HG03159 (cell line): ENCODE data around the gene PSMD1.
"Not testable (repeated sequence)": the region's sequence is repeated elsewhere in the genome, so short reads cannot be mapped to it uniquely, and the experiment has no call there.

Experiments
- ATAC-seq: cut with Tn5 transposase; IDR thresholded peaks from one replicate; pipeline ENCODE4 v1.9.1; 2021; ENCODE audit warnings: mild to moderate bottlenecking, moderate library complexity; ENCODE audit not compliant: unreplicated experiment

The PSMD1 gene

DNA sequence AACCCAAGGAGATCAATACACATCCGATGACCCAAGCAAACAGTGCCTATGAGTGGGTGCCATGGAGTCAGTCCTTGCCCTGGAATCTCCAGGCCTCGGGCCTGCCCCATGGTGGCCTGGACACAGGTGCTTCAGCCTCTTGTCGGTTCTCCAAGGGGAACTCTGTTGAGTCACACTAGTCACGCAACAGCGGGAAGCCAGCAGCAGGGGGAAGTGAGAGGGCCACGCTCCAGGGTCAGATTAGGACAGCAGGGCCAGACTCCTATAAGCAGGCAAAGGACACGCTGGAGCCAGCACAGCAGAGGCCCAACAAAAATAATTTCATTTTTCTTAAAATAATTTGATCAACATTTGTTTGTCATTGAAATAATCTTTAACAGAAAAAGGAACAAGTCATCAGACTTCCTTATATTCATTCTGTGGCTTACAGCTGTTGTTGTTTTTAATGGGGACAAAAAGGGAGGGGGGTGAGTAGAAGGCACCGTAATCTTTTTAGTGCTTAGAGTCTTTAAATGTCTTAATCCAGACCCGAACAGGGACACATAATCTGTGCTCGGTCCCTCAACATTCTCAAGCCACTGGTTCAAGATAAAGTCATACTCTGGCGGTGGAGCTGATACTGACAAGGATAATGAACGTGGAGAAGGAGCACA is 125.3 kb downstream of the PSMD1 start:
- ATAC-seq: peak; percentile 44

DNA sequence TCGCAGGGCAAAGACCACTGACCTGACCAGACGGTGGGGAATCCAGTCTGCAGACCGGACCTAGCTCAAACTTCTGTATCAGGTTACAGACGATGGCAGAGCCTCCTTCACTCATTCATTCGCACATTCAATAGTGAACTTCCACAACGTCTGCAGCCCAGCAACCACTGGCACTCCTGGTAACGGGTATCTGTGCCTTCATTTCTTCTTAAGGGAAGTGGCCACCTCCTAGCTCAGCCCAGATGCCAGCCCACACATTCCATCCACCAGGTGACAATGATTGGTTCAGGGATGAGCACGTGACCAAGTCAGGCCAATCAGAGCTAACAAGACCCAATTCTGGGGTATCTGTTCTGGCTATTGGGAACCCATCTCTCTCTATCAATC is 125.8 kb downstream of the PSMD1 start:
- no peak for ATAC-seq

DNA sequence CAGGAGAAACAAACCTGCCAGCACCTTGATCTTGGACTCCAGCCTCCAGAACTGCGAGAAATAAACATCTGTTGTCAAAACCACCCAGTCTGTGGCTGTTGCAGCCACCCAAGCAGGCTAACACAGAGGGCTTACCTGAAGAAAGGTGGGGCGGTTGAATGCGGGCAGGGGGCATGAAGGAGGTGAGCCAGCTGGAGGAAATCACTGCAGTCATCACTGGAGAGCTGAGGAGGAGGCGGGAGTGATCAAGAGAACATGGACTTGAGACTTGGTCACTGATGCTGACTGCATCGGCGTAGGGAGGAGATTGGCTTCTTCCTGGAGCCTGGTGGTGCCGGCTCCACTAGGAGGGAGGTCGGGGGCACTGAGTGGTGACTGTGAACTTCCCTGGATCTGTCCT is 127.2 kb downstream of the PSMD1 start:
- ATAC-seq: no peak

DNA sequence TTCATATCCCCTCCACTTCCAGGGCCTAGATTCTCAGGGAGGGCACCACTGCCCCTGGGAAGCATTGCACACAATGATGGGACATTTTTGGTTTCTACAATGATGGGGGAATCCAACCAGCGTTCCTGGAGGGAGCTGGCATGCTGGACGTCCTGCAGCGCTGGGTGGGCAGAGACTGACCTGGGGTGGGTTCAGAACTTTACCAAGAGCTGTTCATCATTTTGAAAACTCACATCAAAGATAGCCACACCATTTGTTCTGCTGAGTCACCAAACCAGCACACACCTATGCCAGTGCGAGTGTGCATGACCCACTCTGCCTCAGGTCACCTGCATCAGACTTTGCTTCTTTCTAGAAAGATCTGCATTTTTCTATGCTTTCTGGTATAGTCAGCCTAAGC is 127.7 kb downstream of the PSMD1 start:
- no peak for ATAC-seq

DNA sequence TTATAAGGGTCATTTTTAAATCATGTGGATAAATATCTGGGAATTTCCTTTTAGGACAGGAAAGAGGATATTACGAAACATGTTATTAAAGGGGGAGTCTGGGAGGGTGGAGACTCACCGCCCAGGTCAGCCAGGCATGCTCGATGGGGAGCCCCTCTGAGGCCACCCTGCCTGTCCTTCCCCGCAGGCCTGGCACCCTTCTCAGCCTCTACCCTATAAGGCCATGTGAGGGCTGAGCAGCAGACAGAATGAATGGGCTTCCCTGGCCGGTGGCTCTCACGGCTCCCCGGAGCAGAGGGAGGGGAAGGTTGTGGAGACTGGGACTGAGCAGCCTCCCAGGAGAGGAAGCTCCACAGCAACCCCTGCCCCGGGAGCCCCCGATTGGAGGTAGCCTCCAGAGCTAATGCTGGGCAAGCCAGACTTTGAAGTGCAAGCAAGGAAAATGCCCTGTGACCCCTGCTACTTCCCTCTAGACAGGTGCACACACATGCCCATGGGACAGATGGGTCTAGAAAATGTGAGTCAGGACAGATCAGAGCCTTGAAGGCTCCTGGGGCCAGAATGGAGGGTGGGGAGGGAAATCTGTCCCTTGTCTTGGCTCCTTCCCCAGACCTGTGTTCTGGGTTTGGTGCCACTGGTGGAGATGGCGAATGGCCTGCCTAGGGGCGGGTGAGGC is 128.5 kb downstream of the PSMD1 start:
- ATAC-seq: no peak

DNA sequence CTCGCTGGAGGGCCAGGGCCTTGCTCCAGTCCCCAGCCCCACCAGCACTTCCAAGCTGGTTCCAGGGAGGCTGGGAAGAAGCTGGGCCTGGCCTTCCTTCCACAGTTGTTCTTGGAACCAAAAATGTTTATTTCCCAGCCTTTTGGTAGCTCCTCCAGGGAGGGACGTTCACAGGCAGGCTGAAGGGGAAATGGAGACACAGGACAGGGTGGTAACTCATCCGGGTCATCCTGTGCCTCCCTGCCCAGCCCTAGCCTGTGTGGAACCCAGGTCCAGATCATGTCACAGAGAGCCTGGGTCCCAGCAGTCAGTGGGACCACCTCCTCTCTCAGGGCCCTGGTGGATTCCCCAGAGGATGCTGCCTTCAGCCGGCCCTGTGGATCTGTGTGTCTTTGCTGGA is 129.2 kb downstream of the PSMD1 start:
- ATAC-seq: no peak

DNA sequence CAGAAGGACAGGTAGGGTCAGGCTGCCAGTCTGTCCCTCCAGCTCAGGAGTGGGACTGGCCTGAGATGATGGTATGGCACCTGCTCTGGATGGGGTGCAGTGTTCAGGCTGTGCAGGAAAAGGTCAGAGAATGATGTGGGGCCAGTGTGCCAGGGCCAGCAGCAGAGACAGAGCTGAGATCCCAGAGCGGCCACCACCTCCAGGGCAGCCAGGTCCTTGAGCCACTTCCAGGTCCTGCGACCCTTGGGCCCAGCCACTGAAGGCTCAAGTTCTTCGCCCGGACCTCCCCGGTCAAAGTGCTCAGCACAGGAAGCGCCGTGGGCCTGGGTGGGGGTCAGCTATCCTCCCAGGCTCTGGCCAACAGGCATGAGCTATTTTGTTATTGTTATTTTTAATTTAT is 129.7 kb downstream of the PSMD1 start:
- ATAC-seq: no peak

DNA sequence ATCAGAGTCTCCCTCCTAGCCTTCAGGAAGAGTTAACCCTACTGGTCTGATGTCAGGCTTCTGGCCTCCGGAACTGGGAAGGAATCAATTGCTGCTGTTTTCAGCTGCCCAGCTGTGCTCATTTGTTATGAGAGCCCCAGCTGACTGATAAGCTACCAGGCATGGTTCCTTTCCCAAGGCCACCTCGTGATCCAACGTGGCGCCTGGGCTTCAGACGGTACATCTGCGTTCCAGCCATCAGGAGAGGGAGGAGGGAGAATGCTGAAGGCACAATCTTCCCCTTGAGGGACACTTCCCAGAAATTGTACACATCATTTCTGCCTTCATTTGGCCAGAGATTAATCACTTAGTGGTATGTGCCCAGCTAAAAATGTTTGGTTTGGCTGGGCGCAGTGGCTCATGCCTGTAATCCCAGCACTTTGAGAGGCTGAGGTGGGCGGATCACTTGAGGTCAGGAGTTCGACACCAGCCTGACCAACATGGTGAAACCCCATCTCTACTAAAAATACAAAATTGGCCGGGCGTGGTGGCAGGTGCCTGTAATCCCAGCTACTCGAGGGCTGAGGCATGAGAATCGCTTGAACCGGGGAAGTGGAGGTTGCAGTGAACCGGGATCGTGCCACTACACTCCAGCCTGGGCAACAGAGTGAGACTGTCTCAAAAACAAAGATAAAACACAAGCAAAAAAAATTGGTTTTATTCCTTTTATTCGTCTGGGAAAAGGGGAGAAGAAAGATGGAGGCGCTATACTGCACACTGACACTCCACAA is 131.3 kb downstream of the PSMD1 start:
- ATAC-seq: no peak

DNA sequence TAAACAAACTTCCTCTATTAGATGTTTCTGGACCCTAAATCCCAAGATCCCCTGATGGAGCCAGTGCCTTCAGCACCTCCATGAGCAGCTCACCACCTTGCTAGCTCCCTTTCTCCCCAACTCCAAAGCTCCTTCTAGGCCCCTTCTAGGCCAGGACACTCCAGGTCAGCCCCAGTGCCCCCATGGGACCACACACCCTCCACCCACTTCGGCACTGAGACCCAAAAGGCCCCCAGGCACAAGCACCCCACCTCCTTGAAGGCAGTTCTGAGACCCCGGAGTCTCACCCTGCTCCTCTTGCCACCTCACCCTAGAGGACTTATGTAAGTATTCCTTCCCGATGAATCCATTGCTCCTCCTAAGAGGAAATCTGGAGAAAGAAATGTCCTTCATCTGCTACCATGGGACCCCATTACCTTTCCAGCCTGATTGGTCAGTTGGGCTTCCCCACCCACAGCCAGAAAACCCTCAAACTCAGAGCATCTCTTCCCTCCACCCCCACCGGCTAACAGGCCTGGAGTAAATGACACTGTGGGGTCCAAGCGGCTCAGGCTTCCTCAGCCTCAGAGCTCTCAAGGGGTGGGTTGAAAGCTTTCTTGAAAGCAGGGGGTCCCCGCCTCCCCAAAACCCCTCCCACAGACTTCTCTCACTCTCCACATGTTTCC is 132.0 kb downstream of the PSMD1 start:
- ATAC-seq: no peak

DNA sequence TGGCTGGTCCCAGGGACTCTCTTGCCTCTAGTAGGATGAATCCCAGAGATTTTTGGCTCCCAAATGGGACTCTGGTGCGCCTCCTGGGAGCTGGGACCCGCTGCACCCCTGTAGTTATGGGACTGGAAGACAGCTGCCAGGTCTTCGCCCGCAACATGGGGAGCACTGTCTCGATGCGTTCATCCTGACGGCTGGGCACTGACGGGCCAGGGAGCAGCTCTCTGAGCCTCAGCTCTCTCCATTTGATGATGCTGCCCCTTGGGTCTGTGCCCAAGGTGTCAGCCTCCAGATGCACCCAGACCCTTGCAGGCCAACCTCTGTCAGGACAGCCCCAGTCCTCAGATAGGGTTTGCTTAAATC is 132.5 kb downstream of the PSMD1 start:
- ATAC-seq: no peak

DNA sequence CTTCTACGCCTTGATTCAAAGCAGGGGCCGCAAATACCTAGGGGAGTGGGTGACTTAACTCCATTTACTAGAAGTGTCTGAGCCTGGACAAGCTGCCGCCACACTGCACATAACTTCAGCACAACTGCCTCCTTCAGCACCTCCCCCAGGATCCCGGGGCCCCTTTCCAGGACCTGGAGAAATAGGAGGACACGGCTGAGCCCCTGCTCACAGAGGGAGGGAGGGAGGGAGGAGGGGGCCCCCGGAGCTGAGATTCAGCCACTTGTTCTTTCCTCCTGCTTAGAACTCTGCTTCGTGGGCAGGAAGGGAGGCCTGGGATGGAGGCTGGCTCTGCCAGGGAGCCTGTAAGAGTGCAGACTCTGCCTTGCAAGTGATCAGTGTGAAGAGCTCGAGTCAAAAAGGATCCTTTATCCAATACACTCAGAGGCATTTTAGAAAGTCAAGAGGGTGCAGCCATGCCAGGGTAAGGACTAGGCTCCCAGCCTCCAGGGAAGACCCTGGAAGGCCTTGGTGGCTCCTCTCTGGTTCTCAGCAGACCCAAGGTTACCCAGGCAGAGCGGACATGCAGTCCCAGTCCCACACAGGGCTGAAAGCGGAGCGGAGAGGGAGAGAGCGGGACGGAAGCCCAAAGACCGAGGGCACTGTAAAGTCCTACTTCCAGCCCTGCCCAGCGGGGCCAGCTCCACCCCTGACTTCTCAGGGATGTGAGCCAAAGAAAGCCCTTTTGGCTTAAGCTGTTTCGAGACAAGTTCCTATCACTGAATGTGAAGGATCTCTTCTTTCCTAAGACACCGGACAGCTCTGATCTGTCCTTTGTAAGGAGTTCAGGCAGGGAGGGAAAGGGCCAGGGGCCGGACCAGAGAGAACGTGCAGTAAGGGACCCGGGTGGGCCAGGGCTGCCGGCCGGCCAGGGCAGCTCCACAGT is 133.2 kb downstream of the PSMD1 start:
- ATAC-seq: no peak

DNA sequence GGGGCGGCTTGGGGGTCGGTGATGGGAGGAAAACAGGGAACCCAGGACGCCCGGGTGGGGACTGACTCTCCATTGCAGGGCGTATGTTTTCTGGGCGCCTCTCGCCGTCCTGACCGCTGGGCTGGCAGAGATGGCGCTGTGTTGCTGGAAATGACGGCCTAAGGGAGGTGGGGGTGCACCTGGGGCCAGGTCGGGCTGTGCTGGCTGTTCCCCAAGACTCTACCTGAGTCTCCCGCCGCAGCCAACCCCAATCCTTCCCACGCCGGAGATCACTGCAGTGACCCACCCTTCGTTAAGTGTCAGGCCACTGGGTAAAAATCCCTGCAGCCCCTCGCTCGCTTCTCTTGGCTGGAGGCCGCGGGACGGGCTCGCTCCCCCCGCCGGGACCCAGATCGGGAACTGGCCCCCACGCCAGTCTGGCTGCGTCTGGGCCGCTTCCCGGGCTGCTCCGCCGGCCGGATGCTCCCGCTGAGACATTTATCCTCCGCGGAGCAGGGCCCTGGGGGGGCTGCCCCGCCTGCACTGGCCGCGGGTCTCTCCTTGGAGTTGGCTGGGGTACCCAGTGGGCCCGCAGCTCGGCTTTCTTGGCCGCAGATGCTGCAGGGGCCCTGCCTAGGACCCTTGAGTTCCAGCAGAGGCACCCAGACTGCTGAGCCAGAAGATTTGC is 134.0 kb downstream of the PSMD1 start:
- ATAC-seq: no peak

DNA sequence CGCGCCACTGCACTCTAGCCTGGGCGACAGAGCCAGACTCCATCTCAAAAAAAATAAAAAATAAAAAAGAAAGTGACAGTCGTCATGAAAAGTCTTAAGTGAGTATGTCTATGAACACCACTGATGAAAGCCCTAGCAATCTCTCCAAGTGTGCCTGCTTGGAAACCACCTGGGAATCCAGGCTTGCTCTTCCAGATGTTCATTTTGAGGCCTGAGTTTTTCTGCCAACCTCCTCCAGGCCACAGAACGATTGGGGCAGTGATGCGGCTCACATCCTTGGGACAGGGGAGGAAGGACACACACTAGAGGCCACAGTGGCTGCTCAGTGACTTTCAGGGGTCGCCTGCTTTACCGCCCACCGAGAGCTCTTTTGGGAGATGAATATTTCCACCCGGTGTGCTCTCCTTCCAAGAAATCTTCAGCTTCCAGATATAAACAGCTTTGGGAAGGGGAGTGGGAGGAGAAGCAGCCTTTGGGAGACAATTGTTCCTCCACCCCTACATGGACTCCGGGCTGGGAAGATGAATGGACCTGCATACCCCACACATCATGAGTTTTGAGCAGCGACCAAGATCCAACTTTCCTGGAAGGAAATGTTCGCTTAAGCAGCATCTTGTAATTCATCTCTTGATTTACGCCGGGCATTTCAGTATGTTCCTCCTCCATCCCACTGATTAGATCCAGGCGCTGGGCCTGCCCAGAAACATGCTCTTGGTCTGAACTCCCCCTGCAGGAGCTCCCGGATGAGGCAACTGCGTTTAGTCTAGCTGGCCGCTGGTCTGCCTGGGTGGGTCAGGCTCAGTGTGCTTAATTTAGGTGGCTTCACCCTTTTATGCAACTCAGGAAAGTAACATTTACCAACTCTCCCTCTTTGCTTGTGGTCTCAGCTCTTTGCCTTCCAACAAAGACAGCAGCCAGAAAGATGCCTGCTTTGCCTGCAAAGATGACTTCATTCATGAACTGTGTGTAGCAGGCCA is 135.5 kb downstream of the PSMD1 start:
- ATAC-seq: no peak

DNA sequence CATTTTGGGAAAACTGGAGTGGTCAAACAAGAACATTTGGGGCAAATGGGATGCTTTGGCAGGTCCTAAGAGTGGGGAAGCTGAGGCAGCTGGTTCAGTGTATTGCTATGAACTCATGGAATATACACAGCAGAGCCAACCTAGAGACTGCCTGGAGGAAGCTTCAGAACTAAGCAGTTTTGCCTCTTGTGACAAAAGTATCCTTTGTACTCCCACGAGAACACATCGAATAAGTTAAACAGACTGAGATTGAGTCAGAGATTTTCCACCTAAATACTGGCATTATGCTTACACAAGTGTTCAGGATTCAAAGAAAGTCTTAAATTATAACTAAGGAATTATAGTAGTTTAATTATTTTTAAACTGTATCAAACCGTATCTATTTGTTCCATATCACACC is 136.5 kb downstream of the PSMD1 start:
- ATAC-seq: no peak

DNA sequence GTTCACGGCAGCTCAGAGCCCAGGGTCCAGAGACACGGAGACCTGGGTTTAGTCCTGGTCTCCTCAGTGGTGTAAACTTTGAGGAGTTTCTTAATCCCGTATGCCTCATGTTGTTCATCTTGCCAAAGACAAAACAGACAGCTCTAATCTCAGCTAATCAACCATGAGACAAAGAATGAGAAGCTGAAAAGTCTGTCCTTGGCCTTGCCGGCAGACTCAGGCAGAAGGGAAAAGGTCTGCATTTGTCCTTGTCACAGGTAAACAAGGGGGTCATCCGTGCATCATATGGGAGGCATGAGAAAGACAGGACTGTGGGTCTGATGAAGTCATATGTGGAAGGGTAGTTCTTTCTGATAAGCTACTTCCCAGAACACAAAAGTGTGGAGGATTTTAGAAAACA is 139.9 kb downstream of the PSMD1 start:
- no peak for ATAC-seq

DNA sequence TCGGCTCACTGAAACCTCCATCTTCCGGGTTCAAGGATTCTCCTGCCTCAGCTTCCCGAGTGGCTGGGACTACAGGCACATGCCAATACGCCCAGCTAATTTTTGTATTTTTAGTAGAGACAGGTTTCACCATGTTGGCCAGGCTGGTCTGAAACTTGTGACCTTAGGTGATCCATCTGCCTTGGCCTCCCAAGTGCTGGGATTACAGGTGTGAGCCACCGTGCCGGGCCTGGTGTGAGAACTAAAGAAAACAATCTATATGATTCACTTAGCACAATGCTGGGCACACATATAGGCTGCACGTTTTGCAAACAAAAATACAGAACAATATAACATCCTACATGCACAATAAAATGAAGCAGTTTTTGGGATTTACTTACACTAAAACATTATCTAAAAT is 140.5 kb downstream of the PSMD1 start:
- not testable (repeated sequence) for ATAC-seq

DNA sequence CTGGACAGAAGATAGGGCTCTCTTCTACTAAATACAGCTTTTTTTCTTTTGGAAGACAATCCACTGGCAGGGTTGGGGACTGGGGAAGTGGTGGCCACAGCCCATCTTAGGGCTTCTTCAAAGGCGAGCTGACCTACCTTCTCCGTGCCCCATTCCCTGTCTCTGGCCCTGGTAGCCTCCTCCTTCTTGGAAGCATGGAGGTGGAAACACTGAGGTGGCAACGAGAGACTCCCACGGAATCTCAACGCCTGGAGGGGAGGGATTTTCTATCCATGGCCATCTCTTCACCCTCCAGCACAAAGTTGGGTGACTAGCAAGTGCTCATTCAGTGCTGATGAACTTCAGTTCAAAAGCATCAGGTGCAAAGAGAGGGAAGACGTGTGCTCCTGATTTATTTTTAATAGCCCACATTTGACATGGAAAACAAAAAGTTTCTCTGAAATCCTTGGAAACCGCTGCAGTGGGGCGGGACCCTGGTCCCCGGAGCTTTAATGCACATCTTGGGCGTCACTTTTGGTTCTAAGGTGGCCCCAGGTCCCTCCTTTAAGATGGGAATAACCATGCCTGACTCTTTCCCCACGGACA is 141.1 kb downstream of the PSMD1 start:
- ATAC-seq: no peak

DNA sequence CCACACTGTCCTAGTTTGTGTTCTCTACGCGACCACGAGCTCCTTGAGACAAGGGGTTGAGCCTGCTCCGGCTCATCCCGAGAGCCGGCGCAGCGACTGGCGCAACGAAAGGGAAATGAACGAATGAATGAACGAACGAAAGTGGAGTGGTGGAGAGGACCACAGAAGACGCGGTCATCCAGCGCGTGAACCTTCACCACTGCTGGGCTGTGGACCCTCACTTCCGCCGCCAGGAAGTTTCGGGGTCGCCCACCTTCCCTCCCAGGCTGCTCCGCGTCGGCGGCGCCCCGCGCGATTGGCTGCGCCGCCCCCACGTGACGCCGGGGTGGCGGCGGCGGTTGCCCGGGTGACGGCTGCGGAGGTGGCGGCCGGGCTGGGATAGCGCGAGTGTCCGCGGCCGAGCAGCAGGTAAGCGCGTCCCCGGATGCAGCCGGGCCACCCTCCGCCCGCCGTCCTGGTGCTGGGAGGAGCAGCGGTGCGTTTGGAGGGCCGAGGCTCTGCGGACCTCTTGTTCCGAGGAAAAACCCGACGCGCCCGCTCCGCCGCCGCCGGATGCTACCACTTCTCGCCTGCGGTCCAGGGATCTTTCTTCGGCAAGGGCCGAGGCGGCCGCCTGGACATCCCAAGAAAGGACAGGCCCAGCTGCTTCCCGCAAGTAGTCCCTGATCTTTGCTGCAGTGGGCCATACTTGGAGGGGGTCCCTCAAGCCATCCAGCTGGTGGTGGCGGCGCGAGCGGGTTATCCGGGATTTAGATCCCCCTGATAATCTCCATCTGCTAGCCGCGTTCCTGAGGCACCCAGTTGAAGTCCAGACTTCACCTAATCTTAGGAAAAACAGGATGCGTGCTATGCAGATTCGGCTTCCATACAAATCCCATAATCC is 141.9 kb downstream of the PSMD1 start, which contains the start of gene ARMC9:
ARMC9 (plus strand) TSS at position 341 of the 883 bp plus-strand sequence. CDS start 7,608 bp downstream, outside the sequence.
- peak; percentile 97 for ATAC-seq
